Activated CD4-positive, alpha-beta T cell treated with anti-CD3 and anti-CD28 coated beads, Interleukin-2, amount 50 U/mL, for 4 hours (primary cell): Measurements from ENCODE around the gene GALNT10.
"Not testable (repeated sequence)": the region's sequence is repeated elsewhere in the genome, so short reads cannot be mapped to it uniquely, and the experiment has no call there.

ENCODE experiments used
- DNase-seq, 2 experiments: peaks; one replicate each; pipeline ENCODE4 v3.0.0-alpha.2; 2020

Gene GALNT10

GRCh38 chr5:154190595-154191304, at the start of gene GALNT10:
Gene GALNT10 (plus strand): TSS chr5:154190733. CDS start chr5:154190867, 134 bp downstream.
- DNase-seq: peak in 1 of 2 experiments; percentile 13

- no peak for DNase-seq
These were observed 48.8 kb upstream of the GALNT10 start for GRCh38 chr5:154141745-154142221.

DNA sequence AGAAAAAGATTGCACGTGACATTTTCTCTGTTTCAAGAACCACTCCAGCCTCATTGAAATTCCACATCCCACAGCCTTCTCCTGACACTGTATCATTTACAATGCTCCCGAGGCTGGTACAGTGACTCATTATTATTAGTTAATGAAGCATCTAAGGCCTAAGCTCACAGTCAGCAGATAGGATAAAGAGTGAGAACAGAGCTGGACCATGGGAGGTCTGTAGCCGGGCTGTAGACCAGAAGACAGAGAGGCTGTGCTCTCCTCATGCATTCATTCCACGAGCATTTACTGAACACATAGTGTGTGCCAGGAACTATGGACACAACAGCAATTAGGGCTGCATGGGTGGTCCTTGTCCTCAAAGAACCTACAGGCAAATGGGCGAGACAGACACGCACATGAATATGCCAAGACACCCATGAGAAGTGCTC, 47.3 kb upstream of the GALNT10 start:
- DNase-seq: no peak

GRCh38 chr5:154145268-154145667, 45.3 kb upstream of the GALNT10 start:
- no peak for DNase-seq

DNA sequence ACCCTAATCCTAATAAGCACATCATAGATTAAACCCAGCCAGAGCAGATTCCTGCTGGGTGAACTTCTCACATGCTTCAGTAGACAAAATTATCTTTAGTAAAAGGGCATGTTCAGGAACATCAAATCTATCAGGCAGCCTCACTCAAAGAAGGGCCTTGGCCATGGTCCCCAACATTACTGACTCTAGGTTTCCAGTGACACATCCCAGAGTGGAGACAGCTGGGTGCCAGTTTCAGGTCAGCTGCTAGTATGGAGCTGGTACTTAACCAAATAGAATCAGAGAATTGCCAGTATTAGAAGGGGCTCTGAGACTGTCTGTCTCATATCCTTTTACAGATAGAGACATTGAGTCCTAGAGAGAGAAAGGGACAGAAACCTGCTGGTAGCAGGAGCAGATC, 44.1 kb upstream of the GALNT10 start:
- no peak for DNase-seq

DNA sequence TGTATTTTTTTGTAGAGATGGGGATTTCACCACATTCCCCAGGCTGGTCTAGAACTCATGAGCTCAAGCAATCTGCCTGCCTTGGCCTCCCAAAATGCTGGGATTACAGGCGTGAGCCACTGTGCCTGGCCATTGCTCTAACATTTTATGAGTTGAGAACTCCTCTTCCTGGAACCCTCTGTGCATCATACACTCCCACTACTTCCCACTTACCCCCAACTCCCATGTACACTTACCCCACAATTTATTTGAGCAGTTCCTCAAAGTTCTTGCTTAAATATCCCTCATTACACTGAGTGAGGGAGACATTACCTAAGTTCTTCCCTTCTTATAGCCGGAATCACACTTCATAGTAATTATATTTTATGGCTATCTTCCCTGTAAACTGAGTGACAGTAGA, 42.9 kb upstream of the GALNT10 start:
- DNase-seq: no peak

GRCh38 chr5:154150471-154150870, 40.1 kb upstream of the GALNT10 start:
- not testable (repeated sequence) for DNase-seq

- DNase-seq: no peak
These were observed 32.8 kb upstream of the GALNT10 start for GRCh38 chr5:154157483-154158378.

GRCh38 chr5:154158379-154158737, 32.2 kb upstream of the GALNT10 start:
- no peak for DNase-seq

GRCh38 chr5:154159343-154159742, 31.2 kb upstream of the GALNT10 start:
- DNase-seq: no peak

DNA sequence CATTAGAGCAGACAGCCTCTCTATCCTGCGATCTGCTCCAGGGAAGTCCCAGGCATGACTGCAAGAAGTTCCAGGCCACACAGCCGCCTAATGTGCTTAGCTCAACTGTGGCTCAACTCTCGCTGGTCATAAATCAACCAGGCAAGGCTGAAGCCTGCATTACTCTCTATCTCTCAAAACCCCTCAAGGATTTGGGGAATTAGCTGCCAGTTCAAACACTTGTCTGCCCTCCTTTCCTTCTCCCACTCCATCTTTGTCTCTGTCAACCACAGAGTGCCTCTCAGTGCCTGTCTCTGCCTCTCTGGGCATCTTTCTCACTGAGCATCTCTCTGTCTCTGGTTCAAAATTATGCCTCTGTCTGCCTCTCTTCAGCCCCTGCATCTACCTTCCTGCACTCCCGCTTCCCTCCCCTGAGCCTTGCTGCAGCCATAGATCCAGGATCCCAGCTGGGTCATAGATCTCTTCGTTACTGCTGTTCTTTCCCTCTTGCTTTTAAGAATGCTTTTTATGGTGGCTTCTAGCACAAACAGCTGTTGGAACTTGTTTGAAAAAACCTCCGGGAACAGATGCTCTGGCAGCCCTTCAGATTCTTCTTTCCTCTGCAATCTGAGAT, 27.9 kb upstream of the GALNT10 start:
- no peak for DNase-seq

GRCh38 chr5:154163327-154164248, 26.9 kb upstream of the GALNT10 start:
- DNase-seq: no peak

DNA sequence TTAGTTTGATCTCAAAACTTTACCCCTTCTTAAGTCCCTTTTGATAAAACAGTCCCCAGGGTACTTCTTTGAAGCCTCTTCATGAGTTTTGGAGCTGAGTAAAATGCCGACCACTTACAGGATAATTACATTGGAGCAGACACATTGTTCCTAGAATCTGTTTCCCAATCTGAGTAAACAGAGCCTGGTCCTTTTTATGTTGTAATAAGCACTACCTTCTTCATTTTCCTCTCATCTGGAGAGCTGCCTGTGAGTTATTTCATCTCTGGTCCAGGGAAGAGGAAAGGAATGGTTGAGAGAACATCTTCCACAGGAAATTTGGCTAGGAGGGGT, 26.3 kb upstream of the GALNT10 start:
- no peak for DNase-seq

DNA sequence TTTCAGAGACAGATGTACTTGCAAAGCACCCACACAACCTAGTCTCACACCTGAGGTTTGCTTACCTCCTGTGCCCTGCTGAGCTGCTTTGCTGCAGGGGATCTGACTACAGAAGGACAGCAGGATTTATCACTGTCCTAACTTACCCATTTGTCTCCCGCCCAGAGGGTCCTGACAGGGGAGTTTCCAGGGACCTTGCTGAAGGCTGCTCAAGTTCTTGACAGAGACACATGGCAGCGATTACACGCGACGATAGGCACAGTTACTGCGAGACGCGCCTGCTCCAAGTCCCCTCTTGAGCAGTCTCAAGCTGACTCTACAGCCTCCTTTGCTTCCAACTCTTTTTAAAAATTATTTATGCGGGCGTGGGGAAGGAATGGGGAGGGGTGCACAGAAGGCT, 24.6 kb upstream of the GALNT10 start:
- DNase-seq: no peak

DNA sequence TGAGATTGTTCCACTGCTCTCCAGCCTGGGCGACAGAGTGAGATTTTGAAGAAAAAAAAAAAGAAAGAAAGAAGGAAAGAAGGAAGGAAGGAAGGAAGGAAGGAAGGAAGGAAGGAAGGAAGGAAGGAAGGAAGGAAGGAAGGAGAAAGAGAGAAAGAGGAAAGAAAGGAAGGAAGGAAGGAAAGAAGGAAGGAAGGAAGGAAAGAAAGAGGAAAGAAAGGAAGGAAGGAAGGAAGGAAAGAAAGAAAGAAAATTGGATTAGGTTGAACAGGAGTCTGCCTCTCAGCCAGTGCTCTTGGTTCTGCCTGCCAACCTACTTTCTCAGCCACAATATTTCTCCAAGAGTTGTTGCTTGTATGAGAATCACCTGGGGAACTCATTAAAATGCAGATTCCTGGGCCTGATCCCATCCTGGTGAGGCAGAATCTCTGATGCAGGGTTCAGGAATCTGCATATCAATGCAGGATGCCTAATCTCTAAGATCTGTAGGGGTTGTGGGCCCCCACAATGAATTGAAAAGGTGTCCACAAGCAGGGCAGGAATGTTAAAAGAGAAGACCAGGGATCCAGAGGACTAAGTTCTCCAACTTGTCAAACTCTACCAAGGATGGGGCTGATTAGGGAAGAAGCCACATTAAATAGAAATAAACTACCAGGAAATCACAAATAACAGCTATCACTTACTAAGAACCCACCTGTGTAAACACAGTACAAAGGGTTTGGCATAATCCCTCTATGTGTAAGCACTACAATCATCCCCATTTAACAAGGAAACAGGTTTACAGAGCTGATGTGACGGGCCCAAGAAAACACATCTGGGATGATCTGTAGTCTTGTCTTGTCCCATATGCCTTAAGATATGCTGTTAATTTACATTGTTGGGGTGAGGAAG, 23.4 kb upstream of the GALNT10 start:
- no peak for DNase-seq

- no peak for DNase-seq
These were observed 22.1 kb upstream of the GALNT10 start for GRCh38 chr5:154168395-154168794.

DNA sequence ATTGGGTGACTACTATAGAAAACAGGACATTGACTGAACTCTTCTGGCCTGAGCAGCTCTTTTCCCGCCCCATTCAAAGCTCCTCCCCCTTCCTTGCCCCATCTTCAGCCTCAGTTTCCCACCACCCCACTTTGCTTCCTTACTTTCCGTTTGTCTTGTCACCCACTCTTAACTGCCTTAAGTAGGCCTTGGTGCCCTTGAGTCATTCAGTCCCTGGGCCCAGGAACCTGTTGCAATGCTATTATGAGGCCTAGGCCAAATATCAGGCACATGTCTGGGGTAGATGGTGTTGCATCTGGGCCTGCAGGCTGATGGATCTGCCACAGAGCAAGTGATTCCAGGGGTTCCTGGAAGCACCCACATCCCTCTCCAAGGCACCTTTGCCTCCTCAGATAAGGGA, 17.7 kb upstream of the GALNT10 start:
- no peak for DNase-seq

GRCh38 chr5:154174091-154174490, 16.4 kb upstream of the GALNT10 start:
- DNase-seq: no peak

DNA sequence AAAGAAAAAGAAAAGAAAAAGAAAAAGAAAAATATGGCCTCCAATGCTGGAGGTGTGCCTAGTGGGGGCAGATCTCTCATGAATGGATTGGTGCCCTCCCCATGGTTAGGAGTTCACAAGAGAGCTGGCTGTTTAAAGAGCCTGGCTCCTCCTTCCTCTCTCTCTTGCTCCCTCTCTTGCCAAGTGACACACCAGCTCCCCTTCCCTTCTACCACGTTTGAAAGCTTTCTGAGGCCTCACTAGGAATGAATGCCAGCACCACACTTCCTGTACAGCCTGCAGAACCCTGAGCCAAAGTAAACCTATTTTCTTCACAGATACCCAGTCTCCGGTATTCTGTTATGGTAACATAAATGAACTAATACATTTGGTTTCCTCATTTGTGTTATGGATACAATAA, 14.4 kb upstream of the GALNT10 start:
- DNase-seq: no peak

DNA sequence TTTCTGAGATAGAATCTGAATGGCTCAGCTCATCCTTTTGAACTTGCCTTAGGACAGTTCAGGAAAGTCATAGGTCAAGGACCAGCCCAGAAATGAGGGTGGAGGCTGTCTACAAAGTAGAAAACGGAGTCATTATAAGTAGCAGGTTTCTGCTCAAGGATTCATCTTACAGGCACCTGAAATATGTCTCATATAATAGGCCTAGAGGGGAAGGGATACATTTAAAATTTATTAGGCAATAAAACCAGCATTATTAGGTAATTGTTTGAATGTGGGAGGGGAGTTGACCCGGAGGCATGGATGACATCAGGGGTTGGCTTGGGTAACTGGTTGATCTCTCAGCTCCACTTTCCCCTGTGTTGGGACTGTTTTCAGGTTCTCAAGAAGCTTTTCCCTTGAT, 11.9 kb upstream of the GALNT10 start:
- DNase-seq: no peak
